KMS-11 (cell line): ENCODE measurements around the gene XRCC1.

Experiments used
- H2AFZ ChIP-seq: fragments of 200-600 bp; sonication (generic); 2 replicates; pipeline ENCODE4 v1.6.1; 2016; ENCODE audit warnings: antibody characterized with exemption, mixed run types, low read depth
- H3K27ac ChIP-seq: fragments of 200-600 bp; sonication (generic); 2 replicates; pipeline ENCODE4 v1.6.1; 2016; ENCODE audit warnings: mild to moderate bottlenecking, mixed run types
- H3K27me3 ChIP-seq: fragments of 200-600 bp; sonication (generic); 2 replicates; pipeline ENCODE4 v1.6.1; 2017; ENCODE audit warnings: mild to moderate bottlenecking, low read depth, mixed run types, moderate library complexity; ENCODE audit not compliant: insufficient read depth
- H3K36me3 ChIP-seq: fragments of 200-600 bp; sonication (generic); 2 replicates; pipeline ENCODE4 v1.6.1; 2017; ENCODE audit warnings: mild to moderate bottlenecking, mixed run types; ENCODE audit not compliant: insufficient read depth
- H3K4me1 ChIP-seq: fragments of 200-600 bp; sonication (generic); 2 replicates; pipeline ENCODE4 v1.6.1; 2016; ENCODE audit warnings: mild to moderate bottlenecking, low read depth, mixed run types; ENCODE audit not compliant: poor library complexity, severe bottlenecking
- H3K4me2 ChIP-seq: fragments of 200-600 bp; sonication (generic); 2 replicates; pipeline ENCODE4 v1.7.0; 2016; ENCODE audit warnings: mild to moderate bottlenecking, mixed run types
- H3K4me3 ChIP-seq: fragments of 200-600 bp; sonication (generic); IDR thresholded peaks from 2 replicates; pipeline ENCODE4 v1.6.1; 2017; ENCODE audit warnings: low read depth, low read length, mixed read lengths; ENCODE audit not compliant: insufficient read depth
- H3K79me2 ChIP-seq: fragments of 200-600 bp; sonication (generic); 2 replicates; pipeline ENCODE4 v1.6.1; 2016; ENCODE audit warnings: low read depth, mixed run types; ENCODE audit not compliant: insufficient read depth
- H3K9ac ChIP-seq: fragments of 200-600 bp; sonication (generic); 2 replicates; pipeline ENCODE4 v1.6.1; 2016; ENCODE audit warnings: mild to moderate bottlenecking, mixed run types
- H4K20me1 ChIP-seq: fragments of 200-600 bp; sonication (generic); 2 replicates; pipeline ENCODE4 v1.6.1; 2016; ENCODE audit warnings: mild to moderate bottlenecking, mixed run types; ENCODE audit not compliant: insufficient read depth
- TF ChIP-seq, protein P1 (sequence below): fragments of 200-600 bp; sonication (generic); conservative IDR thresholded peaks from 2 replicates; pipeline ENCODE4 v1.6.1; 2017; ENCODE audit warnings: low read depth, mild to moderate bottlenecking, antibody characterized with exemption, low read length, moderate library complexity, mixed read lengths

The XRCC1 gene

DNA sequence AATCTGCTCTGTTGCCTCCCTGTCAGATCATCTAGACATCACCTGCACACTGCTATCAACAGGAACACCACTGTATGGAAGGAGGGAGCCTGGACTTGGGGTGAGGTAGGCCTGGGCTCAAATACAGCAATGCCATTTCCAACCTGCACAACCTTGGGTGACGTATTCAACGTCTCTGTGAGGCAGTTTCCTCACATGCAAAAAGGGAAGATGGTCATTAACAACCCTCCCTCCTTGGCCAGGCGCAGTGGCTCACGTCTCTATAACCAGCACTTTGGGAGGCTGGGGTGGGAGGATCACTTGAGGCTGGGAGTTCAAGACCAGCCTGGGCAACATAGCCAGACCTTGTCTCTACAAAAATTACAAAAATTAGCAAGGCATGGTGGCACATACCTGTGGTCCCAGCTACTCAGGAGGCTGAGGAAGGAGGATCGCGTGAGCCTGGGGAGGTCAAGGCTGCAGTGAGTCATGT lies 13.1 kb downstream of the XRCC1 start:
- Histone ChIP-seq H2AFZ (no peak overlapping the region), H4K20me1 (no peaks in the 10 kb centered on the region), H3K27me3 (no peaks in the 10 kb centered on the region), H3K4me2 (no peak overlapping the region), H3K4me3 (no peak overlapping the region), H3K9ac (no peak overlapping the region), H3K27ac (no peak overlapping the region), H3K79me2 (no peaks in the 10 kb centered on the region), H3K4me1 (no peaks in the 10 kb centered on the region), H3K36me3 (no peaks in the 10 kb centered on the region)
- TF ChIP-seq, protein P1, sequence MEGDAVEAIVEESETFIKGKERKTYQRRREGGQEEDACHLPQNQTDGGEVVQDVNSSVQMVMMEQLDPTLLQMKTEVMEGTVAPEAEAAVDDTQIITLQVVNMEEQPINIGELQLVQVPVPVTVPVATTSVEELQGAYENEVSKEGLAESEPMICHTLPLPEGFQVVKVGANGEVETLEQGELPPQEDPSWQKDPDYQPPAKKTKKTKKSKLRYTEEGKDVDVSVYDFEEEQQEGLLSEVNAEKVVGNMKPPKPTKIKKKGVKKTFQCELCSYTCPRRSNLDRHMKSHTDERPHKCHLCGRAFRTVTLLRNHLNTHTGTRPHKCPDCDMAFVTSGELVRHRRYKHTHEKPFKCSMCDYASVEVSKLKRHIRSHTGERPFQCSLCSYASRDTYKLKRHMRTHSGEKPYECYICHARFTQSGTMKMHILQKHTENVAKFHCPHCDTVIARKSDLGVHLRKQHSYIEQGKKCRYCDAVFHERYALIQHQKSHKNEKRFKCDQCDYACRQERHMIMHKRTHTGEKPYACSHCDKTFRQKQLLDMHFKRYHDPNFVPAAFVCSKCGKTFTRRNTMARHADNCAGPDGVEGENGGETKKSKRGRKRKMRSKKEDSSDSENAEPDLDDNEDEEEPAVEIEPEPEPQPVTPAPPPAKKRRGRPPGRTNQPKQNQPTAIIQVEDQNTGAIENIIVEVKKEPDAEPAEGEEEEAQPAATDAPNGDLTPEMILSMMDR, result no peak

DNA sequence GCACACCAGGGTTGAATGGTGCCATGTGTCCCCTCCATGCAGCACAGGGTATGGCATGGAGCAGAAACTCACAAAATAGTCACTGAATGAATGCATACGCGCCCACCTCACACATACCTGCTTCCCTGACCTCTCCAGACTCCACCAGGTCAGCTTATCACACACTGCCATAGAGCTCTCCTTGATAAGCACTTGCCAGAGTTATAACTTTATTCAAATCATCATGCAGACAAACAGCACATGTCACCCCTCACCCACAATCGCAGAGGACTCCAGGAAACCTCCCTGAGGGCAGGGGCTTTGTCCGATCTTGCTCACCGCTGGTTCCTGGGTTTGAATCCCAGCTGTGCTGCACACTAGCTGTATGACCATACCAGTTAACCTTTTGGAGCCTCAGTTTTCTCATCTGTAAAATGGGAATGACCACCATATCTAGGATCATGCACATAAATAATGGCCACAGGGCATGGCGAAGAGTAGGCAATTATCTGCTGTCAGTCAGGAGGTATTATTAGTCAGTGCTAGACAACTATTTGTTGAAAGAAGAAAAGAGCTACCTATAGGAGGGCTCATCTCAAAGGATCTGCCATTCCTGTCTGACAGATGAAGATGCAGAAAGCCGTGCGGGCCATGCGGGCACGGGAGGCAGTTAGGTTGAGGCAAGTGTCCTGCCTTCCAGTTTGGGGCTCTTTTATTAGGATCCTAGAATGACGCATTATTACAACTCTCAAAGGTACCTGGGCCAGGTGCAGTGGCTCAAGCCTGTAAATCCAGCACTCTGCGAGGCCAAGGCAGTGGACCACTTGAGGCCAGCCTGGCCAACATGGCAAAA lies 14.0 kb downstream of the XRCC1 start:
- H3K27me3 ChIP-seq, result no peaks in the 10 kb centered on the region
- H3K4me2 ChIP-seq, result no peak overlapping the region
- H3K4me3 ChIP-seq, result no peak overlapping the region
- no peak overlapping the region for H2AFZ ChIP-seq
- TF ChIP-seq, protein P1, result no peak
- no peaks in the 10 kb centered on the region for H3K36me3 ChIP-seq
- no peak overlapping the region for H3K9ac ChIP-seq
- H3K79me2 ChIP-seq, result no peaks in the 10 kb centered on the region
- no peaks in the 10 kb centered on the region for H3K4me1 ChIP-seq
- no peaks in the 10 kb centered on the region for H4K20me1 ChIP-seq
- H3K27ac ChIP-seq, result no peak overlapping the region

DNA sequence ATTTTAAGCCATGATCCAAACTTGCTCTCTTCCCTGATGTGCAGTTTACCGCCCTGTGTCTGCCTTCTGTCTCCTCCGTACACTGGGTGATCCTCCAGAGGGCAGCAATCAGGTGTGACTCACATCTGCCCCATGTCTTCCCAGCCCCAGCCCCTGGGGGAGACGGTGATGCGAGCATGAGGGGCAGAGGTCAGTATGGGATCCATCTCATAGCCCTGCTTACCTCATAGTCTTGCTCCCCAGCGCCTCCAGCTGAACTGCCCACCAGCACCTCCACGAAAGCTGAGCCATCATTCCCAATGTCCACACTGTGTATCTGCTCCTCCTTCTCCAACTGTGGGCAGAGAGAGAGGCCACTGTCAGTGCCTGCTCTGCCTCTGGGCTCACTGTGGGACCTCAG lies 14.6 kb downstream of the XRCC1 start:
- TF ChIP-seq, protein P1, result no peak
- Histone ChIP-seq H3K4me3 (no peak overlapping the region), H3K4me1 (no peaks in the 10 kb centered on the region), H3K27me3 (no peaks in the 10 kb centered on the region), H3K36me3 (no peaks in the 10 kb centered on the region), H3K4me2 (no peak overlapping the region), H2AFZ (no peak overlapping the region), H3K79me2 (no peaks in the 10 kb centered on the region), H4K20me1 (no peaks in the 10 kb centered on the region), H3K9ac (no peak overlapping the region), H3K27ac (no peak overlapping the region)

DNA sequence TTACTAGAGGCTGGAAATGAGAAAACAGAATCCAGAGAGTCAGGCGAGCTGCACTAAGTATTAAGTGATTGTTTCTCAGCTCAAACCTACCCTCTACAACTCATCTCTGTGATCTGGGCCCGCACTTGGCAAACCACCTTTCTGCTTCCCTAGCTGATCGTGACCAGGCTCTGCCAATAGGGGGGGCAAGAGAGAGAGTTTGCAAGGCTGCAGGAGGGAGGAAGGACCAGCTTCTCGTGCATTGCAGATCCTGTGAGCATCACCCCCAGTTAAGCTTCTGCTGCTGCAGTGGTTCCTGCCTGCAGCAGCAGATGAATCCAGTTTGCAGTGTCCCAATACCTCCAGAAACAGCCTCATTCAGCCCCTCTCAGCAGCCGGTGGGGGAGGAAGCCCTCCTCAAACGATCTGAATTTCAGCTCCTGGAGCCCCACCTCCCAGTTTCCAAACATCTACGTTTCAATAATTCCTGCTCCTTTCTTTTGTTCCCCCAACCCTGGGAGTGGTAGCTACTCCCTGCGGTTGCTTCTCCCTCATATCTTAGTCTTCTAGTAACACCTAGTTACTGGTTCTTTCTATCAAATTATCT lies 20.0 kb downstream of the XRCC1 start:
- TF ChIP-seq, protein P1, result peak; percentile 83
- no peak overlapping the region for H2AFZ ChIP-seq
- no peak overlapping the region for H3K9ac ChIP-seq
- H3K36me3 ChIP-seq, result no peaks in the 10 kb centered on the region; the same call in 1 of the 2 replicates
- H3K4me2 ChIP-seq, result no peak overlapping the region
- no peaks in the 10 kb centered on the region for H4K20me1 ChIP-seq
- no peak overlapping the region for H3K27ac ChIP-seq
- no peaks in the 10 kb centered on the region for H3K4me1 ChIP-seq
- H3K79me2 ChIP-seq, result no peaks in the 10 kb centered on the region
- H3K27me3 ChIP-seq, result no peaks in the 10 kb centered on the region
- H3K4me3 ChIP-seq, result no peak overlapping the region
